Fibroblast of lung (primary cell): ENCODE data around the gene ZNF398.

Source experiments
- EZH2 ChIP-seq: IDR thresholded peaks from 2 replicates; pipeline ENCODE4 v1.5.1; 2012; ENCODE audit warnings: low read length, control low read depth, mild to moderate bottlenecking; ENCODE audit errors: missing control alignments
- TF ChIP-seq, protein P1 (sequence below), 2 donors: IDR thresholded peaks in 1 of 2; conservative IDR thresholded peaks in 1 of 2; 1 replicate in 1 of 2; 2 replicates in 1 of 2; pipeline ENCODE4 v1.5.1; 2011 to 2012; ENCODE audit warnings: low read length in 2 of 2, control low read depth in 1 of 2, inconsistent platforms in 1 of 2, low read depth in 1 of 2, mild to moderate bottlenecking in 1 of 2

DNA sequence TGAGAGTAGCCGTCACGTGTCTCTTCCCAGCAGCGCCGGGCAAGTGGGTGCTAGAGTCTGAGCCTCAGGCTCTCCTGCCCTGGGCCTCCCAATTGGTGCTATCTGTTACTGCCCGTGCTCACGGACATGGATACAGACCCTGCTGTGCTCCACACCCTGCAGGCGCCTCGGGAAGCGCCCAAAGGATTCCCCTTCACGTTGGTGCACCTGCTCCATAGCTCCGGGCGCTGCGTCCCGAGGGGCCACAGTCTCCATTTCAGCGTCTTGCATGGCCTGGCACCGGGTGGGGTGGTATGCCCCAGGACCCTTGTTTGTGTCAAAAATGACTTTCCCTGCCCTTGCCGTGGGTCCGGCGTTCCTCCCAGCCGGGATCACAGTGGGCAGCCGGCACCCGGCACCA, 78.4 kb downstream of the ZNF398 start:
- TF ChIP-seq, protein P1, sequence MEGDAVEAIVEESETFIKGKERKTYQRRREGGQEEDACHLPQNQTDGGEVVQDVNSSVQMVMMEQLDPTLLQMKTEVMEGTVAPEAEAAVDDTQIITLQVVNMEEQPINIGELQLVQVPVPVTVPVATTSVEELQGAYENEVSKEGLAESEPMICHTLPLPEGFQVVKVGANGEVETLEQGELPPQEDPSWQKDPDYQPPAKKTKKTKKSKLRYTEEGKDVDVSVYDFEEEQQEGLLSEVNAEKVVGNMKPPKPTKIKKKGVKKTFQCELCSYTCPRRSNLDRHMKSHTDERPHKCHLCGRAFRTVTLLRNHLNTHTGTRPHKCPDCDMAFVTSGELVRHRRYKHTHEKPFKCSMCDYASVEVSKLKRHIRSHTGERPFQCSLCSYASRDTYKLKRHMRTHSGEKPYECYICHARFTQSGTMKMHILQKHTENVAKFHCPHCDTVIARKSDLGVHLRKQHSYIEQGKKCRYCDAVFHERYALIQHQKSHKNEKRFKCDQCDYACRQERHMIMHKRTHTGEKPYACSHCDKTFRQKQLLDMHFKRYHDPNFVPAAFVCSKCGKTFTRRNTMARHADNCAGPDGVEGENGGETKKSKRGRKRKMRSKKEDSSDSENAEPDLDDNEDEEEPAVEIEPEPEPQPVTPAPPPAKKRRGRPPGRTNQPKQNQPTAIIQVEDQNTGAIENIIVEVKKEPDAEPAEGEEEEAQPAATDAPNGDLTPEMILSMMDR (conservative IDR thresholded peaks at IDR 0.05 in 1 of 2, IDR thresholded peaks at IDR 0.05 in 1 of 2; ENCODE audit: low read depth in 1 of 2, low read length in 2 of 2) = no peak
- TF ChIP-seq EZH2 = no peak
